ENCODE measurements around the gene NR1D2. TPM values are rescaled to one million over a fixed set of nuclear protein-coding genes. Genes with fewer than 3 reads are reported as not detected.
A peak's percentile ranks its signal among the peaks of the same experiment; 100 is the strongest.

Gene NR1D2
- total RNA-seq, 1 donor = 70.6 TPM

GRCh38 chr3:23945663-23945912 lies 502 bp downstream of the NR1D2 start:
- Histone ChIP-seq H3K4me1 (ENCODE audit: insufficient read depth, low read length) (peaks cover 23% of the 10 kb centered on the region), H4K20me1 (ENCODE audit: insufficient read depth, low read length) (peaks cover 37% of the 10 kb centered on the region), H3K4me3 (ENCODE audit: insufficient read depth, low read length) (peak overlapping the region; percentile 93), H3K36me3 (ENCODE audit: insufficient read depth, low read length) (no peaks in the 10 kb centered on the region), H2AFZ (ENCODE audit: low read length) (no peak overlapping the region), H3K79me2 (ENCODE audit: insufficient read depth, low read length) (peaks cover 39% of the 10 kb centered on the region), H3K9me3 (ENCODE audit: low read depth, low read length) (no peaks in the 10 kb centered on the region), H3K27me3 (ENCODE audit: insufficient read depth, low read length) (peaks cover 12% of the 10 kb centered on the region), H3K27ac (ENCODE audit: low read depth, low read length) (peak overlapping the region; percentile 25), H3K4me2 (ENCODE audit: insufficient read depth, low read length) (no peak overlapping the region)
- DNase-seq (ENCODE audit: insufficient read length, low spot score, missing footprints) = no peak
- TF ChIP-seq, protein P1, sequence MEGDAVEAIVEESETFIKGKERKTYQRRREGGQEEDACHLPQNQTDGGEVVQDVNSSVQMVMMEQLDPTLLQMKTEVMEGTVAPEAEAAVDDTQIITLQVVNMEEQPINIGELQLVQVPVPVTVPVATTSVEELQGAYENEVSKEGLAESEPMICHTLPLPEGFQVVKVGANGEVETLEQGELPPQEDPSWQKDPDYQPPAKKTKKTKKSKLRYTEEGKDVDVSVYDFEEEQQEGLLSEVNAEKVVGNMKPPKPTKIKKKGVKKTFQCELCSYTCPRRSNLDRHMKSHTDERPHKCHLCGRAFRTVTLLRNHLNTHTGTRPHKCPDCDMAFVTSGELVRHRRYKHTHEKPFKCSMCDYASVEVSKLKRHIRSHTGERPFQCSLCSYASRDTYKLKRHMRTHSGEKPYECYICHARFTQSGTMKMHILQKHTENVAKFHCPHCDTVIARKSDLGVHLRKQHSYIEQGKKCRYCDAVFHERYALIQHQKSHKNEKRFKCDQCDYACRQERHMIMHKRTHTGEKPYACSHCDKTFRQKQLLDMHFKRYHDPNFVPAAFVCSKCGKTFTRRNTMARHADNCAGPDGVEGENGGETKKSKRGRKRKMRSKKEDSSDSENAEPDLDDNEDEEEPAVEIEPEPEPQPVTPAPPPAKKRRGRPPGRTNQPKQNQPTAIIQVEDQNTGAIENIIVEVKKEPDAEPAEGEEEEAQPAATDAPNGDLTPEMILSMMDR (IDR thresholded peaks at IDR 0.05; ENCODE audit: extremely low read depth, low read depth, low read length) = no peak

DNA sequence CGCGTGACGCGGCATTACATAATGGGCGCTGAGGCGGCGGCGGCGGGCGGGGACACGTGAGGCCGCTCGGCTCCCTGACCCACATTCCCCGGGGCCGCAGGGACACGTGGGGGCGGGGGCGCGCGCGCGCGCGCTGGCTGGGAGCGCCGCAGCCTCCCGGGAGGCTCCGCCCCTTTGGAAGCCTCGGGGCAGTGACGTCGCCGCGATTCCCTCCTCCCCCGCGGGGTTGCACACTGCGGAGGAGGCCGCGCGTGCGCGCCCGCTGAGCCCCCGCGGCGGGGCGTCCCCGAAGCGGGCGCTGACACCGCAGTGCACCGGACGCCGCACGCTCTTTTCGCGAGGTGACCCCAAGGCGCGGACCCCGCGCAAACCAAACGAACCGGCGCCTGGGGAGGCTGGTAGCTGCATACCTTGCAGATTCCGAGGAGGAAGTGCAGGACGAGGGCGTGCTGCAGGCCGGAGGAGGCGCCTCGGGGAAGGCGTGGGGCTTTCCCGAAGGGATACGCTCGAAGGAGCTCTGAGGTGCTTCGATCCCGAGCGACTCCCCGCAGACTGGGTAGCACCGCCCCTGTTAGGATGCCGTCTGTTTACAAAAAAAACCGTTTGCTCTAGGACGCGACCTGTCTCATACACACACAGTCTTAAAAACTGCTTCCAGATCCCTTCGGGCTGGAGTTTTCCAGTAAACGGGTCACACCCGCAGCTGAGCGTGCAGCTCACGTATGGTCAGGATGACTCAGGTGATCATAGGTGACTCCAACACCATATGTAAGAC lies 1.0 kb downstream of the NR1D2 start:
- TF ChIP-seq, protein P1 (IDR thresholded peaks at IDR 0.05; ENCODE audit: extremely low read depth, low read depth, low read length) = no peak
- Histone ChIP-seq H3K36me3 (ENCODE audit: insufficient read depth, low read length) (no peaks in the 10 kb centered on the region), H3K27ac (ENCODE audit: low read depth, low read length) (peak overlapping the region; percentile 91), H3K4me1 (ENCODE audit: insufficient read depth, low read length) (peaks cover 23% of the 10 kb centered on the region), H4K20me1 (ENCODE audit: insufficient read depth, low read length) (peaks cover 39% of the 10 kb centered on the region), H3K4me2 (ENCODE audit: insufficient read depth, low read length) (peak overlapping the region; percentile 97), H3K79me2 (ENCODE audit: insufficient read depth, low read length) (peaks cover 41% of the 10 kb centered on the region), H3K4me3 (ENCODE audit: insufficient read depth, low read length) (peak overlapping the region; percentile 93), H2AFZ (ENCODE audit: low read length) (peak overlapping the region; percentile 80), H3K9me3 (ENCODE audit: low read depth, low read length) (no peaks in the 10 kb centered on the region), H3K27me3 (ENCODE audit: insufficient read depth, low read length) (peaks cover 12% of the 10 kb centered on the region)
- DNase-seq (ENCODE audit: insufficient read length, low spot score, missing footprints) = peak; percentile 99

GRCh38 chr3:23948761-23949160 lies 3.7 kb downstream of the NR1D2 start:
- peaks cover 7% of the 10 kb centered on the region for H3K27me3 ChIP-seq (ENCODE audit: insufficient read depth, low read length)
- no peaks in the 10 kb centered on the region for H3K36me3 ChIP-seq (ENCODE audit: insufficient read depth, low read length)
- TF ChIP-seq, protein P1 (IDR thresholded peaks at IDR 0.05; ENCODE audit: extremely low read depth, low read depth, low read length) = no peak
- no peak overlapping the region for H2AFZ ChIP-seq (ENCODE audit: low read length)
- peaks cover 23% of the 10 kb centered on the region for H3K4me1 ChIP-seq (ENCODE audit: insufficient read depth, low read length)
- H3K27ac ChIP-seq (ENCODE audit: low read depth, low read length) = no peak overlapping the region
- H3K79me2 ChIP-seq (ENCODE audit: insufficient read depth, low read length) = peaks cover 65% of the 10 kb centered on the region
- H4K20me1 ChIP-seq (ENCODE audit: insufficient read depth, low read length) = peaks cover 57% of the 10 kb centered on the region
- H3K4me3 ChIP-seq (ENCODE audit: insufficient read depth, low read length) = no peak overlapping the region
- no peaks in the 10 kb centered on the region for H3K9me3 ChIP-seq (ENCODE audit: low read depth, low read length)
- peak; percentile 53 for DNase-seq (ENCODE audit: insufficient read length, low spot score, missing footprints)
- H3K4me2 ChIP-seq (ENCODE audit: insufficient read depth, low read length) = no peak overlapping the region

GRCh38 chr3:23949784-23950183 lies 4.7 kb downstream of the NR1D2 start:
- DNase-seq (ENCODE audit: insufficient read length, low spot score, missing footprints) = peak; percentile 55
- TF ChIP-seq, protein P1 (IDR thresholded peaks at IDR 0.05; ENCODE audit: extremely low read depth, low read depth, low read length) = no peak
- Histone ChIP-seq H4K20me1 (ENCODE audit: insufficient read depth, low read length) (peaks cover 67% of the 10 kb centered on the region), H3K4me1 (ENCODE audit: insufficient read depth, low read length) (peaks cover 20% of the 10 kb centered on the region), H3K4me2 (ENCODE audit: insufficient read depth, low read length) (peak overlapping the region; percentile 8), H3K36me3 (ENCODE audit: insufficient read depth, low read length) (peaks cover 5% of the 10 kb centered on the region), H3K79me2 (ENCODE audit: insufficient read depth, low read length) (peaks cover 76% of the 10 kb centered on the region), H3K9me3 (ENCODE audit: low read depth, low read length) (no peaks in the 10 kb centered on the region), H3K27me3 (ENCODE audit: insufficient read depth, low read length) (no peaks in the 10 kb centered on the region), H2AFZ (ENCODE audit: low read length) (no peak overlapping the region), H3K4me3 (ENCODE audit: insufficient read depth, low read length) (no peak overlapping the region), H3K27ac (ENCODE audit: low read depth, low read length) (no peak overlapping the region)
